Ramos (cell line): Measurements from ENCODE around the gene TUBA8.
"Not testable (repeated sequence)": the region's sequence is repeated elsewhere in the genome, so short reads cannot be mapped to it uniquely, and the experiment has no call there.

Source experiments
- in situ Hi-C: fragments of 300-500 bp; cut with MboI; formaldehyde crosslinking; loops from one replicate; pipeline ENCODE4 v1.14.3; 2022; ENCODE audit warnings: low sequenced_read_pairs; ENCODE audit not compliant: unreplicated experiment

Gene TUBA8

GRCh38 chr22:18101536-18101935 is 9.1 kb upstream of the TUBA8 start:
- in situ Hi-C loops, result loop anchor here (5.0 kb wide), 1 partner anchor 36 kb away; no protein-coding TSS in a partner anchor

DNA sequence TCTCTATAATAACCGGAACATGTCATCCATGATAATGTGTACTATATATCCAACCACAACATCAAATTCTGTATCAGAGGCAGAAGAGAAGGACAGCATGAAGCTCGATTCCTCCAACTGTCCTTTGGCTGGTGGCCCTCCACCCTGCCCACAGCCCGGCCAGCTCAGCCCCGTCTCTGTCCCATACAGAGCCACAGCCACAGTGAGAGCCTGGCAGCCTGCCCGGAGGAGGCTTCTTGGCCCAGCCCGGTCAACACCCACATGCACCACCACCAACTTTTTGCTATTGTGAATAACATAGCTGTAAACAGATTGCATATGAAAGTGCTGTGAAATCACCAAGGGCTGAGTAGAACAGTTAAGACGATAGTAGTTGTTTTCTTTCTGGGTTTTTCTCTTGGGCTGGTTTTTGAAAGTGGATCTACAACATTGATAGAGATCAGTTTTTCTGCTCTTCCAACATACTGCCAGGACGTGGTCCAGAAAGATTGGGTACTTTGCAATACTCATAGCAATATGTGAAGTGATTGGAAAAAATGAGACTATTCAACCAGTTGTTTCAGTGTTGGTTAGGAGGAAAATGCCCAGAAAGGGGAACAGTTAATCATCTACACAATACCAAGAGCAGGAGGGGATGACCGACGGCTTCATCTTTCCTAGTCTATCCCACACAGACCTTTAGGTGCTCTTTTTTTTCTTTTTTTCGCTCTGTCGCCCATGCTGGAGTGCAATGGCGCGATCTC is 6.9 kb upstream of the TUBA8 start:
- in situ Hi-C loops, result loop anchor here (5.0 kb wide), 1 partner anchor 34 kb away; no protein-coding TSS in a partner anchor

GRCh38 chr22:18104566-18104965 is 6.0 kb upstream of the TUBA8 start:
- in situ Hi-C loops, result loop anchor here (5.0 kb wide), 1 partner anchor 33 kb away; no protein-coding TSS in a partner anchor

DNA sequence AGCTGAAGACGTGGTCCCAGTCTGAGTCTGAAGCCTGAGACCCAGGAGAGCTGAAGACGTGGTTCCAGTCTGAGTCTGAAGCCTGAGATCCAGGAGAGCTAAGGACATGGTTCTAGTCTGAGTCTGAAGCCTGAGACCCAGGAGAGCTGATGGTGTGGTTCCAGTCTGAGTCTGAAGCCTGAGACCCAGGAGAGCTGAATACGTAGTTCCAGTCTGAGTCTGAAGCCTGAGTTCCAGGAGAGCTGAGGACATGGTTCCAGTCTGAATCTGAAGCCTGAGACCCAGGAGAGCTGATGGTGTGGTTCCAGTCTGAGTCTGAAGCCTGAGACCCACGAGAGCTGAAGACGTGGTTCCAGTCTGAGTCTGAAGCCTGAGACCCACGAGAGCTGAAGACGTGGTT is 4.6 kb upstream of the TUBA8 start:
- in situ Hi-C loops, result not testable (repeated sequence)

GRCh38 chr22:18106550-18107341 is 3.9 kb upstream of the TUBA8 start:
- in situ Hi-C loops, result not testable (repeated sequence)

- in situ Hi-C loops, result no loop called here
These were observed 2.4 kb upstream of the TUBA8 start for GRCh38 chr22:18108187-18108586.

DNA sequence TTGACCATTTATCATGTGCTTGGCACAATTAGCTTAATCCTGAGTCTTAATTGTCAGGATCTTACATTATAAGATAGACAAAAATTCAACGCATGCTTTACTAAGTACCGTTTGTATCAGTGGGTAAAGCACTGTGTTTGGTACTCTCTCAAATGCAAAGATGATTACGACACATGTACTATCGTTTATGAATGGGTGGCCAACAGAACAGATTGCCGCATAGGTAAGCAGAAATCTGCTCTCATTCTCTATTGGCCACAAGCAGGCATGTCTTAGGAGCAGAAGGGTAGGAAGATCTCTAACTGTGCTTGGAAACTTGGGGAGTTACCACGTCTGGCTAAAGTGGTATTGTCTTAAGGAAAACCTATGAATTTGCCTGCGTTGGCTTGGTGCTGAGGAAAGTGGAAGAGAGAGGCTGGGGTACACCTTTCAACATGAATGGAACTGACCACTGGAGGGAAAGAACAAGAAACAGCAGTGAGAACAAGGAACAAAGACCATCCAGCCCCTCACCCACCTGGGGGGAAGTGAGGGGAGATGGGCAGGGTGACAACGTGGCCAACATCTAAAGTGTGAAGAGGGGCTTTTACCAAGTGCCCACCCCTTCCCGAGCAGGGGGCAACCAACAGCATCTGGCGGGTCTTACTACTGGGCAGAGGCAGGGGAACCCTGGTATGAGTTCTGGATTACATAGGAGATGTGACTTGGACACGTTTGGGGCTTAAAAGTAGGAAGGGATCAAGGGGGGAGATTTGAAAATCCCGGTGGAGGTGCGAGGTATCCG is 1.0 kb upstream of the TUBA8 start:
- in situ Hi-C loops, result no loop called here

DNA sequence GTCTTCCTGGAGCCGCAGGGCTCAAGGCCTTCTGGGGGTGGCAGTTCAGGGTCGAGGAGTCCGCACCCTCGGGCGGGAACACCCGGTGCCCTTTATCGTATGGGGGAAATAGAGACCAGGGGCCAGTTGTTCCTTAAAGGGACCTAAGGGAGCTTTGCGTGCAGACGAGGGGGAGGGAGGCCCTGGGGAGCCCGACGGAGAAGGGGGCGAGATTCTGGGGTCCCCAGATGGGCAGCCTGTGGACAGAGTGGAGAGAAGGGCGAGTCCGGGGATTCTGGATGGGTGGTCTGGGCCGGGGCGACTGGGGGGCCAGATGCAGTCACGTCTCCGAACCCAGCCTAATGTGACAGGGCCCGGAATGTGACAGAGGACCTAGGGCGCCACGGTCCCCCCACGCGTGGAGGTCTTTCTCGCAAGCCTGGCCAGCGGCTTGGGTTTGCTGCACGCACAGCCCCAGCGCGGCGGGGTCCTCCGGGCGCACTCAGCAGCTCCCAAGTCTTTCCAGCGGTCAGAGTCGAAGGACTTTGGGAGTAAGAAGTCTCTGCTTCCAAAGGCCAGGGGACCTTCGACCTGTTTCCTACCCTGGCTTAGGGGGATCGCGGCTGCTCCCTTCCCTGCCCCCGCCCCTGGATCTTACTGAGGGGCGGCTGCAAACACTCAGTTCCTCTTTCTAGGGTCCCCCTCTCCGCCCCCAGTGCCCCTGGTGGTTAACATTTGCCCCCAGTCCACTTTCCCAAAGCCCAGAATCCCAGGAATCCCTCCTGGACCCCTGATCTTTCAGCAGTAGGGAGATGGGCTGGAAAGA is 547 bp downstream of the TUBA8 start:
- in situ Hi-C loops, result no loop called here

GRCh38 chr22:18111759-18112330 is 1.2 kb downstream of the TUBA8 start:
- in situ Hi-C loops, result no loop called here

- in situ Hi-C loops, result no loop called here
These were observed 1.8 kb downstream of the TUBA8 start for GRCh38 chr22:18112440-18112839.

DNA sequence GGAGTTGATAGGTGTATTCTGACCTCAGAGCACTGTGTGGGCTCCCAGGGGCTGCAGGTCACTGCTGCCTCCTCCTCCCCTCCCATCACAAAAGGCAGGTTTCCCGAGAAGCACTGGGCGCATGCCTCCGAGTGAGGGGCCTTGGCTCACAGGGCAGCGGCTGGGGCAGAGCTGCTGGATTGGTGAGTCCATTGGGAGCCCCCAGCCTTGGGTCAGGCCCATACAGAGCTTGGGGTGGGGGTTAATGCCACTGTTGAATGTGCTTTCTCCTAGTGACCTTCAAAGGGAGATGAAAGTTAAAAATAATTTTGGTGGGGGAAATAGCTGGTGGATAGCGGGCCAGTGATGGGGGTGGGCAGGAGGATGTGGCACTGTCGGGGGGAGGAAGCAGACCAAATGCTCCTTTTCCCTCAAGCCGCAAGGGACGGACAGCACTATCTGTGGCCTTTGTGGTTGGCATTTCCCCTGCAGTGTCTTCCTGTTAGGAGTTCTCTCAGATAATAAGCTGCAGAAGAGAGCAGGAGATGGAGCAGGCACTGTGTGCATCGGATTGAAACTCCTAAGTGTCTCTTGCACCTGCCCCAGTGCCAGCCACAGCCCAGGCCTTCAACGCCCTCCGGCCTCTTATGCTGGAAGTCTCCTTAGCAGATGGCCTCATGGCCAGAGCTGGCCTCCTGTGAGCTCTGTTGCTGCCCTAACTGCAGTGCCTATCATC is 3.2 kb downstream of the TUBA8 start:
- in situ Hi-C loops, result no loop called here

GRCh38 chr22:18114495-18114894 is 3.9 kb downstream of the TUBA8 start:
- in situ Hi-C loops, result no loop called here

DNA sequence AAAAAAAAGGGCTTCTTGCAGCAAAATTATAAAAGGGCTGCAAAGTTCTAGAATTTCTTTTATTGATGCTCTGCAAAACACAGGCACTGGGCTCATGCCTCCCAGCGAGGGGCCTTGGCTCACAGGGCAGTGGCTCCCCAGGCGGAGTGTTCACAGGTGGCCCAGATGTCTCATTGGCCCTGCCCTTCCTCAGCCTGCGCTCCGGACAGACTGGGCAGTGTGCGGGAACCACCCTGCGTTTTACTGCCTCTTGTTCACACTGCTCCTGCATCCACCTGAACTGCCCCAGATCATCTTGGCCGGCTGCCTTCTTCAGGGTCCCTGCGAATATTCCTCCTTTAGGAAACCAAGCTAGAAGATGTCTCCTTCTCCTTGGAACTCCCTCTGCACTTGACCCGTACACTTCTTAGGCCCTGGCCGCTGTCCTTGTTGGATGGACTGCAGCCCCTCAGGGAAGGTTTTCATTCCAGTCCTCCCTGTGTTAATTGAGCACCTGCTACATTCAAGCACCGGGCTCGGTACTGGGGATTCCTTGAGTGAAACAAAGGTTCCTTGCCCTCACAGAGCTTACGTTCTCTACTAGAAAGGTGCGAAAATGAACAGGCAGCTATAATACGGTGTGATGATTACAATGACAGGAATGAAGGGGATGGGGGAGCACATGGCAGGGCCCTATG is 4.5 kb downstream of the TUBA8 start:
- in situ Hi-C loops, result no loop called here

- in situ Hi-C loops, result no loop called here
These were observed 5.3 kb downstream of the TUBA8 start for GRCh38 chr22:18115906-18116371.

- in situ Hi-C loops, result no loop called here
These were observed 6.0 kb downstream of the TUBA8 start for GRCh38 chr22:18116634-18117033.

GRCh38 chr22:18118345-18118915 is 7.8 kb downstream of the TUBA8 start:
- in situ Hi-C loops, result no loop called here

DNA sequence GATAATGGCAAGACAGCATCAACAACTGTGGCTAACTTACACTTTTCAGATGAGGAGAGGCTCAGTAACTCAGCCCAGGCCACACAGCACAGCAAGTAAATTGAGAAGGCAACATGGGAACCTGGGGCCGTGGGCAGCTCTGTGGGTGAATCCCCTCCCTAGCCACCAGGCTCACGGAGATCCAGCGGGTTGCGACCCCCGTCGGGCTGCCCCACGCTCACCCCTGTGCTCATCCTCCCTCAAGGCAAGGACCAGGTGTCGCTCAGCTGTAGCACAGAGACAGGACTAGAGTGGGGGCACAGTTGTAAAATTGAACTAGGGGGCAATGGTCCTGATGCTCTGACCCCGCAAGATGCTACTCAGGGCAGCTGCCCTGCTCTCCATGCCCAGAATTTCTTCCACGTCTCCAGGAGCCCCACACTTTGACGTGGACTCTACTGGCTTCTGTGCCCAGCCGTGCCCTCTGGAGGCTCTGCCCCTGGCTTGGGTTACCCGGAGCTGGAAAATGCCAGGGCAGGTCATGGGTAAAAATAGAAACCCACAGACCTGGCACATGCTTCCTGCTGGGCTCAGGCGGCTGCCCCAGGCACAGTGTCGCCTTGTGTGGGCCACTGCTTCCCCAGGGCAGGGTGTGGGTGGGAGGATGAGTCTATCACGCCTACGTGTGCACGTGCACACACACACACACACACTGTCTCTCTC is 9.0 kb downstream of the TUBA8 start:
- in situ Hi-C loops, result no loop called here
